GM21786 (cell line): ENCODE results near the gene ADARB2.

ENCODE experiments used
- ATAC-seq: cut with Tn5 transposase; IDR thresholded peaks from one replicate; pipeline ENCODE4 v1.9.1; 2021; ENCODE audit not compliant: unreplicated experiment

ADARB2 gene

DNA sequence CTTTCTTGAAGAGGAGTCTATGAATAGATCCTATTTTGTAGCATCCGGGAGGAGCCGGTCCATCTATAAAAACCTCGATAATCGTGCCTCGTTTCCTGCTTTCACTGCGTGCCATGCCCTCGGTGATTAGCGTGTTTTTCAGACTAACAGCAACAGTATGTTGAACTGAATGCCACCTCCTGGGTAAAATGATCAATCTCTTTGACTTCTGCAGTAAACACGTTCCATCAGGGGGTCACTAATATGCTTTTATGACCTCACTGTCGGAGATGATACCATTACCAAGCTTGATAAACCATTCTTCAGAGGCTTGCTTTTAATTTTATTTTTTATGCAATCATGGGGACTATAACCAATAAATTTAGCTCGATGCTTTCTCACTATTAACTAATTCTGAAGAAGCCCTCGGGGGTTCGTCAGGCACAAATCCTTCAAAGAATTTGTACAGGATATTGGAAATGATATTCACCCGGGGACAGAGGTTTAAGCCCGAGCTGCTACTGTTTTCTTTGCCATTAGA is 228.3 kb downstream of the ADARB2 start:
- no peak for ATAC-seq

DNA sequence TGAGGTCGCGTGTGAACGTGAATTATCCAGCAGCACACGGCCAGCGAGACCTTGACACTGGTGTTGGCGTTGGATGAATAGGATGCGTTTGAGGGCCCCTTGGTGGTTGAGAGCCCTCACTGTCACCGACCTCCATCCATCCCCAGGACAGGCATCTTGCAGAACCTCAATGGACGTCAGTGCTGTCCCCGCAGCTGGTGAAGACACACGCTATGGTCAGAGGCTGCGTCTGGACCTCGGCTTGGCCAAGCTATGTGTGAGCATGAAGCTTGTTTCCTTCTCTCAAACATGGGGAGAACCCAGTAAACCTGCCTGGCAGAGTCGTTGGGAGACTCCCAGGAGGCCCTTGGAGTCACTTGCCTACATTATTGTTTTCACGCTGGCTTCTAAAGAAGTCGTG is 229.2 kb downstream of the ADARB2 start:
- ATAC-seq = no peak

DNA sequence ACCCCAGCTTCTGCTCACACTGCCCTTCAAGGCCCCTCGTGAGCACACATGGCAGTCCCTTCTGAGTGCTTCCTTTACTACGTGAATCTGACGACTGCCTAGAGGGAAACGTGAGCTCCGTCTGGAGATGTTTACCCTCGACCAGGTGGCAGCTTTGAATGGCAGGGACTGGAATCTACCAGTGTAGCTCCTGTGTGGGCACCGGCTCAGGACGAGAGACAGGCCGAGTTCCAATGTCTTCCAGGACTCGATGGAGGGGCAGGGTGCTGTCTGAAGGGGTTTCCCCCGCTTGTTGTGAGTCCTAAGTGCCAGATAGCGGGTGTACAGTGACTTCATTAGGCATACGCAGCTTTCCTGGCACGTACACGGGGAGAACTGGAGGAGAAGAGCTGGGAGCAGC is 229.9 kb downstream of the ADARB2 start:
- no peak for ATAC-seq

DNA sequence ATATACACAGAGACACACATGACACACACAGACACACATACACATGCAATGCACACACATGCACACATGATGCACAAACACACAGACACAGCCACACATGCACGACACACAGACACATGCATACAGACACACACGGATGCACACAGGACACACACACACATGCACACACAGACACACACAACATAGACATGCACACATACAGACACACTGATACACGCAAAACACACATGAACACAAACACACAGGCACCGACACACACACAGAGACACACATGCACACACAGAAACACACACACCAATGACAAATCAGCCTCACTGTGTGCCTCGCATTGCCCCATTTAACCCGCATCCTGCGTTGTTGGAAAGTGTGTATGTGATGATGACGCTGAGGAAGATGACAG is 232.4 kb downstream of the ADARB2 start:
- ATAC-seq = no peak

DNA sequence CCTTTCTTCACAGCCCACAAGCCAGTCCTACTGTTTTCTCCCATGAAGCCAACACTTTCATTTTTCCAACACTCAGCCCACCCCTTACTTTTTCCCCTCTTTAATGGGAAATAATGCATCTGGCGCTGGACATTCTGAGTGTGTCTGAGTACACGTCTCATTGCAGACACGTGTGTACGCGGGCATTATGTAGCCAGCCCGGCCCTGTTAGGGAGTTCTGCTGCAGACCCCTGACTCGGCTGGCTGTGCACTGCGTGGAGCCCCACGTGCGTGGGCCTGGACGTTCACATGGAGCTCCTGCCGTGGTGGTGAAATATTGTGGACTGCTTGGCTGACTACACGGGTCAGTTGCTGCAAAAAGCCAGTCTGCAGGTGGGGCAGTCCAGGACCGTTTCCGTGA is 233.0 kb downstream of the ADARB2 start:
- ATAC-seq = no peak

DNA sequence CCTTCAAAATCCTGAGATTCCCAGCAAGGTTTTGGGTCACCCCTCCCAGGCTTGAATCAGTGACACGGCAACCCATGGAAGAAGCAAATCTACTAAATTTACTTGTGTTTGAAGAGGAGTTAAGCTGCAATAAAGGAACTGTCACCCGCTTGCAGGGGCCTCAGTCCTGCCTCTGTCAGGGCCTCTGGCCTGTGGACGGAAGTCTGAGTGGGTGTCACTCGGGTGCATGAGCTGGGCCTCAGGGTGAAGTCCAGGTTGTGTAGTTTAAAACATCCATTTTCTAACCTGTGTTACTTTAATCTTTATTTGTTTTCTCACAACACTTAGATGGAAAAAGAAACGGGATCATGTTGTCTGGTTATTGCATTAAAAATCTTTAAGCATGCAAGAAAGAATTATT is 234.9 kb downstream of the ADARB2 start:
- no peak for ATAC-seq

DNA sequence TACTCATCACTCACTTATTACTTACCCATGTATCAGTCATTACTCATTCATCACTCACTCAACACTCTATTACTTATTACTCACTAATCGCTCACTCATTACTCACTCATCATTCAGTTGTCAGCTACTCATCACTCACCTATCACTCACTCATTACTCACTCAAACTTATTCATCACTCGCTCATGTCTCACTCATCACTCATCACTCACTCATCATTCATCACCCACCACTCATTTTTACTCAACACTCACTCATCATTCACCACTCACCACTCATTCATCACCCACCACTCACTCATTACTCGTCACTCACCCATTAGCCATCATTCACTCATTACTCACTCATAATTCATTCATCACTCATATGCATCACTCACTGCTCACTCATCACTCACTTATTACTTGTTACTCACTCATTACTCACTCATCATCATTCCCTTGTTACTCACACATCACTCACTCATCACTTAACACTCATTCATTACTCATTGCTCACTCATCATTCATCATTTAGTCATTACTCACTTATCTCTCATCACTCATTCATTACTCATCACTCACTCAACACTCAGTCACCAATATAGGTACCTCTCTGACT is 237.9 kb downstream of the ADARB2 start:
- ATAC-seq = no peak

DNA sequence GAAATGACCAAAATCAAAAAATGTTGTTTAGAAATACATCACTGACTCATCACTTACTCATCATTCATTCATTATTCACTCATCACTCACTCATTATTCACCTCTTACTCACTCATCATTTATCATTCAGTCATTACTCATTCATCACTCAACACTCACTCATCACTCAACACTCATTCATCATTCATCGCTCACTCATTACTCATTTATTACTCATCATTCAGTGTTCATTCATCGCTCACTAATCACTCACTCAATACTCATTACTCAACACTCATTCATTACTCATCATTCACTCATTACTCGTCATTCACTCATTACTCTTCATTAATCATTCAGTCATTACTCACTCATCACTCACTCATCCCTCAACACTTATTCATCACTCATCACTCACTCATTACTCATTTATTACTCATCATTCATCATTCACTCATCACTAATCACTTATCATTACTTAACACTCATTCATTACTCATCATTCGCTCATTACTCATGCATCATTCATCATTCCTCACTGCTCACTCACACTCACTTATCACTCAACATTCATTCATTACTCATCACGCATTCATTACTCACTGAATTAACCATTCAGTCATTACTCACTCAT is 238.5 kb downstream of the ADARB2 start:
- no peak for ATAC-seq

DNA sequence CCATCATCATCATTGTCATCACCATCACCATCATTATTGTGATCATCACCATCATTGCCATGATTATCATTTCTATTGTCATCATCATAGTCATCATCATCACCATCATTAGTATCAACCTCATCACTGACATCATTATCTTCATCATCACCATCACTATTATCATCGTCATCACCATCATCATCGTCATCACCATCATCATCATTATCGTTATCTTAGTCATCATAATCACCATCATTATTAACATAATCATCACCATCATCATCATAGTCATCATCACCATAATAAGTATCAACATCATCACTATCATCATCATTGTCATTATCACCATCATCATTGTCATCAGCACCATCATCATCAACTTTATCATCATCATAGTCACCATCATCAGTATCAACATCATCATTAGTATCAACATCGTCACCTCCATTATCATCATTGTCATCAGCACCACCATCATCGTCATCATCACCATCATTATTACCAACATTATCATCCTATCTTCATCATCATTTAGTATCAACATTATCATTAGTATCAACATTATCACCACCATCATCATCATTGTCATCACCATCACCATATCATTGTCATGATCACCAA is 241.3 kb downstream of the ADARB2 start:
- ATAC-seq = no peak

DNA sequence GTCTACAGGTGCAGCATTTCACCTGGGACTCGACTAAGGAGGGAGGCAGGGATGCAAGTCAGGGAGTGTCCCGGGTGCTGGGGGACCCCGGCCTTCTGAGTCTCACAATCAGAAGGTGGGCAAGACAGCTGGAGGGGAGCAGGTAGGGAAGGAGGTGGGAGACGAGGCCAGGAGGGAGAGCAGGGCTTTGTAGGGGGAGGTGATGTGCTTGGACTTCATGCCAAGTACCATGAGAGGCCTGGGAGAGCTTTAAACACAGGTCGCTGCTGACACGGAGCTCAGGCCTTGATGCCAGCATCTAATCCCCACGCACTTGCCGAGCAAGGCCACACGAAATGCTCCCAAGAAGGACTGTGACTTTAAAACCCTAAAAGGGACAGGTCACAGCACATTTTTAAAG is 244.7 kb downstream of the ADARB2 start:
- ATAC-seq = no peak

DNA sequence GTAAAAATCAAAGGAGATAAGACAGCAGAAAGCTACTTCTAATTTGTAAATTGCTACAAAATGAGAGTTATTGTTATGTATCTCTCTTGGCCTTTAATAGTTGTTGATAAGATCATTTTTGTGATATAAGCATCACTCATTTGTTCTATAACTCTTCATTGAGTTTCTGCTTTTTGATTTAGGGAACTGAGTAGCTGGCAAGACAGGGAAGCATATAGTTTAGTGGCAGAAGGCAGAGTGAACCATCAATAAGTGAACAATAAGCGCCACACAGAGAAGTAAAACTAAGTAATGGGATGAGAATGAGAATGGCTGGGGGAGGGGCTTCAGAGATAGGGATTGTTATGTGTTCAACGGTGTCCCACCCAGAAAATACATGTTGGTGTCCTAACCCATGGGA is 245.4 kb downstream of the ADARB2 start:
- ATAC-seq = no peak

DNA sequence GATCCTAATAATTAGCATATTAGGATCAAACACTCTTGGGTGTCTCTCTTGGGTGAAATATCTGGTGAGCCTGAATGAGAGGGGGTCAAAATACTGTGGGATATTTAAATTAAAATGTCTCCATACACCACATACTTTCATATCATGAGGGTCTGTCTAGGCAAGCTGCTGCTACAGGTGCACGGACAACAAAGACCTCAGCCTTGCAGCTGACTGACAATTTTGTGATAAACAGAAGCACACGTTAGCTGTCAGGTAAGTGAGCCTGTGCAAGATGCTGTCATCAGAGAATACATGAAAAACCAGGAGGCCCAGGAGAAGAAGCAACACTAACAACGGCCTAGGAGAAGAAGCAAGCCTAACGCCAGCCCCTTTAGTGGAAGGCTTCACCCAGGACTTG is 247.5 kb downstream of the ADARB2 start:
- no peak for ATAC-seq

DNA sequence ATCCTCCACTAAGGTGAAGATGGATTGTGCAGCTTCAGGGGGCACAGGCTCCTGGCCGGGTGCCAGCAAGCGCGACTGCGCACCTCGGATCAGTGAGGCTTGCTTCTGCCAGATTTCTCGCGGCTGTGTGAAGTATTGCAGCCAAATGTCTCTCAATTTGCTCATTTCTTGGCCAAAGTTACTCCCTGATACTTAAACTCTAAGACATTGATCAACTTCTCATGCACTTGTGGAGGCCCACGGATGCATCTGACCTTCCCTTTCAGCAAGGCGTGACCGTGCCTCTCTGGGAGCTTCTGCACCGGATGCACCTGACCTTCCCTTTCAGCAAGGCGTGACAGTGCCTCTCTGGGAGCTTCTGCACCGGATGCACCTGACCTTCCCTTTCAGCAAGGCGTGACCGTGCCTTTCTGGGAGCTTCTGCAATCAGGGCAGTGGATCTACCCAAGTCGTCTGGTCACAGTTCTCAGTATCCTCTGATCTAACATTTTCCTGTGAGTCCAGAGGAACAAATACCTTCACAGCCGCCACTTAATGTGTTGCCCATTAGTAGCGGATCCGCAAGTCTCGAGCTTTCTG is 248.3 kb downstream of the ADARB2 start:
- ATAC-seq = peak; percentile 88

DNA sequence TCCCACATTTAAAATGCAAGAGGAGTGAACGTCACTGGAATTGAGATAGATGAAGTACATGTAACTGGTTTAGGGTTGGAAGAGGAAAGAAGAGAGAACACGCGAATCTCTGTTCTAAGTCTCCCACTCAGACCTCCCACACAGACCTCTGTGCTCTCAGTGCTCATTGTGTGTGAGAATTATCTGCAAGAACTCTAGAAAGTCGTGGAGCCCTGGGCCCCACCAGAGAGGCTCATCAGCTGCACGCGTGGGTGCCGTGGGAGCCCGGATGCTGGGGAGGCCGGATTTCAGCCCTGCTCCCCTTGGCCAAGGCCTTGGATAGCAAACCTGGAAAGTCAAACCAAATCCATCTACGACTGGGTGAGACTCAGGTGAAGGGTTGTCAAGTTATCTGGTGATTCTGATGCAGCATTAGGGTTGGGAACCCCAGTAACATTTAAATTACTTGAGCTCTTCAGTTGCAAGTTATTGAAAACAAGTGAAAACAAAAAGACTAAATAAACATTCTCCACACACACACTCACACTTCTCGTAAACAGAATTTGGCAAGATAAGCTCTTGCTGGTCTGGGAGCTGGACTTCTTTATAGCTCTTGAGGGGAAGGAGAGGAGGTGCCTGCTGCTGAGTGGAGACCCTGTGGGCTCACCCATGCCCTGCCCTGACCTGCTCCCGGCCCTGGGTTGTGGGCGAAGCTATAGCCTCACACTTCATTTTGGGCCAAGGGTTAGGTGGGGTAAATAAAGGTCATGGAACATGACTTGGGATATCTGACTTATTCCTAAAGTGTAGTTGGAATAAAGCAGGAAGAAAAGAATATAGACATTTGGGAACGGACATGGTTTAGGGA is 250.3 kb downstream of the ADARB2 start:
- no peak for ATAC-seq

DNA sequence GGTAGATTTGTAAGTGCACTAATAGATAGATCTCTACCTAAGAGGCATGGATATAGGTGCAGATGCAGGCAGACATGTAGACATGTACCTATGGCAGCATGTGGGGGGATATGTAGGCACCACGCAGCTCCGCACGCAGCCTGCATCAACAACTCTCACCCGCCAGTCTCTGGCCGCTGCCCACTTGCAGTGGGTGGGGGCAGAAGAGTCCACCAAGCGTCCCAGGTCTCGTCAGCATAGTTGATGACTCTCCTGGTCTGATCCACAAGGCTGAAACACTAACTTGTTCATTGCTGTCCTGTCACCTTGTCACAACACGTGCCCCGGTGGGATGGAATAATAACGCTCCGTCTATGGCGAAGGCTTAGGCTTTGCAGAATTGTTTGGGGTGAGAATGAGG is 252.0 kb downstream of the ADARB2 start:
- ATAC-seq = no peak

DNA sequence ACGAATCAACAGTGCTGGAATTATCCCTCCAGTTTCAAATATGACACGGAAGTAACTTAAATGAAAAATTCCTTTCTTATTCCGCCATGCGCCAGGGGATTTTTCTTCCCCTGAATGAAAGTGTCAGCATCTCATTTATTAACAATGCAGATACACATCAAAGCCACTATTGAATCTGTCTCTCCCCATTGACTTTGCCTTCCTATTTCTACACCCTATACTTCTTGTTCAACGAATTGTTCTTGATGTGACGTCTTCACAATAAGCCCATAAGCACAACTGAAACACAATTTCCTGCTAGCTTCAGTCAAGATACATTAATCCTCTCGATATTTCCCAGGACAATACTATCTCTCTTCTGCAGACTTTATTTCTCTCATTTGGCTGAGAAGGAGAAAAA is 253.5 kb downstream of the ADARB2 start:
- ATAC-seq = no peak

DNA sequence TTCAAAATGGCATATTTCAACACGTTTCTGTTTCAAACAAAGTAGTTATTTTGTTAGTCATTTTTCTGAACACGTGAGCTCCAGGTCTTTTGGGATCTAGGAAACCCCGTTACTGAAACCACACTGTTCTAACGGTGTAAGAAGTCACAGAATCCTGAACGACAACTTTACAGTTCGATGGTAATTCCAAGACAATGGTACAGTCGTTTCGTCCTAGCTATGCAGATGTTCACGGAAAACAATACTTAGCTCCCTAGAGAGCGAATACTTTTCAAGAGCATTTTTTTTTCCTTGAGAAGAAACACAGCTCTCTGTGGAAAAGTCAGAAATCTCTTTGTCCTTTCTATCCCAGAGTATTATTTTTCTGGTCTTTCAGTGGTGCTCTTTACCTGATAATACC is 254.1 kb downstream of the ADARB2 start:
- no peak for ATAC-seq

DNA sequence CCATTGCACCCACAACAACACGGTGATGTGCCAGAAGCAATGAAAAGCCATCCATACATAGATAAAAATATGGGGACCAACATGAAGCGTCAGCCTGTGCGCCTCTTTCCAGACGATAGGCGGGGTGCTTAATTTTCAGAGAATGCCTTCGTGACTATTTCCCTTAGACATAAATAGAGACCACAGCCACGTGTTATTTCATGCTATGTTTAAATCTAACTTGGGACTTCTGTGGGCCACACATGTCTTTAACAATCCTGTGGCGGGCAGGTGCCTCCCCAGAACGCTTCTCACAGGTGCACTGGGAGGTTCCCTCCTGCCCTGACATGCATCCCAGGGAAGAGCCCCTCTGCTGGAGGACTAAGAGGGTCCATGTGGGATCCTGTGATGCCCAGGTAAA is 259.7 kb downstream of the ADARB2 start:
- no peak for ATAC-seq

DNA sequence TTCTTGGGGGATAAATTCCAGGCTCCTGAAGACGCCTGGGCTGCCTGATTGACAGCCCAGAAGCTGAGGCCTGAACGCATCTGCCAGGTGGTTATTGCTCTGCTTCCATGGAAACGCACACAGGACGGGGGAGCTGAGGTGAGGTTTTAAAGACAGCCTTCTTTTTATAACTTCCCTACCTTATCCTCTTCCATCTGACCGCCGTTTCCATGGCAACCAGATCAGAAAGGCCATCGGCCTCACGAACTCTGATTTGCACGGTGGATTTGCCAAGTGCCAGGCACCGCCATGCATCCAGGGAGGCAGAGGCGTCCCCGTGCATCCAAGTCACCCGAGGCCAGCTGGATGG is 260.9 kb downstream of the ADARB2 start:
- ATAC-seq = no peak

DNA sequence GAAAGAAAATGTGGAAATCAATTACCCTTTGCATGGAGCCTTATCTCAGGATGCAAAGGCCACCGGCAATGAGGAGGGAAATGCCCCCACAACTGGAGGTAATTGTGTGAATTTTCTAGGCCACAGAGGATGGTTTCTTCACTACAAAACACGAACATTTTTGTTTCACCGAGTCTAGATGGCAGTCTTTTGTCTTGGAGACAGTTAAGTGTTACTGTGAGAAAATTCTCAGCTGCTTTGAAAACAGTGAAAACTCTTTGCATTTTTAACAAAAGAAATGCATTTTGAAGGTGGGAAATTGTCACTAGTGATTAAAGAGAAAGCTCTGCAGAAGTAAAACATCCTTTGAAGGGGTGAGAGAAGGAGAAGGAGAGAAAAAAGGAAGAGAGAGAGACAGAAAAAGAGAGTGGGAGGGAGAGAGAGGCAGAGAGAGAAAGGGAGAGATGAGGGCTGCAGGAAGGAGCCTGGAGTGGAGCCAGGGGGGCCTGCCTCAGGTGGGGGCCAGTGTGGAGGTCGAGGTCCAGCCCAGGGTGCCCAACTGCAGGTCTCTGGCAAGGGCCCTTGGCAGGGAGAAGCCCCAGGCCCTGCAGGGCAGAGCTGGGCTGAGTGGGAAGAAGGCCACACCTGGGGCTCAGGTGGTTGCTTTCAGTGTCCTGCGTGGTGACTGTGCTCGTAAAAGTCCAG is 261.4 kb downstream of the ADARB2 start:
- ATAC-seq = no peak

DNA sequence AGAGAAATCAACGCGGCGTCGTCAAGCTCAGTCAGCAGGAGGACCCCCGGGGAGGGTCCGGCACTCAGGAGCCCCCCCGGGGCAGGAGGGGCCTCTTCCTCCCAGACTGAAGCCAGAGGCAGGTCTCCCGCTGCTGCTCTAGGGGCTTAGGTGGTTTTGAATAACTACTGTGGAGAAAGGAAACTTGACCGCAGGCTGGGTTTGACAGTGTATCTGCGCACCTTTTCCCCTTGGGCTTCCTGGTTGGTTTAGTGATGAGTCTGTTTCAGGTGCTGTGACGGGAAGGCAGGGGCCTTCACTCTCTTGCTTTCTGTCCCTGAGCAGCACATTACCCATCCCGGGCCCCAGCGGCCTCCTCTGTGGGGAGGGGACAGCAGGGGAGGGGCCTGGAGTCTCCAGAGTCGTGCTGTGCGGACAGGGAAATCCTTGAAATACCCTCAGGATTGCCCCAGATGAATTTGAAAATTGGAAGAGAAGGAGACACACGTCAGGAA is 262.2 kb downstream of the ADARB2 start:
- ATAC-seq = no peak
